Pancreas (tissue), 10 donors: ENCODE measurements around the gene TAF6L. TPM values are rescaled to one million over a fixed set of nuclear protein-coding genes. Genes with fewer than 3 reads are reported as not detected.

Experiments
- ATAC-seq, 4 donors: fragments of 200-7000 bp; cut with Tn5 transposase; one replicate each; pipeline versions ENCODE4 v1.8.0 to v1.9.1; 2020; ENCODE audit warnings: mild to moderate bottlenecking in 4 of 4, moderate library complexity in 4 of 4
- DNase-seq, 6 donors: peaks; one replicate each; pipeline ENCODE4 v3.0.0-alpha.2; 2020
- FAIRE-seq: peaks from 2 replicates; lab custom pipeline; 2012; peaks lifted over from hg19 to GRCh38; lab: Jason Lieb, UNC
- H3K27ac ChIP-seq, 4 donors: fragments of 200-600 bp; sonication (generic); 1 replicate in 3 of 4; 2 replicates in 1 of 4; pipeline versions ENCODE4 v1.5.0 to v1.8.0; 2020
- H3K27me3 ChIP-seq, 4 donors: fragments of 200-600 bp; one replicate each; pipeline ENCODE4 v1.8.0; 2021
- H3K36me3 ChIP-seq, 3 donors: fragments of 200-600 bp; sonication (generic) in 1 of 3; one replicate each; pipeline versions ENCODE4 v1.5.0 to v1.8.0; 2020 to 2021
- H3K4me1 ChIP-seq, 3 donors: fragments of 200-600 bp; one replicate each; pipeline ENCODE4 v1.8.0; 2021
- H3K4me3 ChIP-seq, 4 donors: fragments of 200-600 bp; sonication (generic) in 2 of 4; one replicate each; pipeline versions ENCODE4 v1.5.0 to v1.8.0; 2020 to 2021
- H3K9me3 ChIP-seq, 4 donors: fragments of 200-600 bp; one replicate each; pipeline ENCODE4 v1.8.0; 2021
- CTCF ChIP-seq, 4 donors: fragments of 200-600 bp; sonication (generic) in 3 of 4; IDR thresholded peaks; one replicate each; pipeline versions ENCODE4 v1.5.0 to v1.8.0; 2021; ENCODE audit warnings: antibody characterized with exemption in 4 of 4
- WGBS, 2 donors: extraction: QIAGEN DNeasy Blood & Tissue Kit; methylation state at CpG; one replicate each; pipeline ENCODE4 v1.1.7; 2013; 5-methylcytosine and 5-hydroxymethylcytosine counted together
- intact Hi-C, 3 donors: fragments of 100-400 bp; cut with DNase I; formaldehyde crosslinking; loops; one replicate each; pipeline versions ENCODE4 v1.11.1 to v1.14.2; 2022
- polyA plus RNA-seq, 2 donors: library from polyadenylated mRNA; stranded (reverse); fragments of 200-250 nt; gene quantifications; one replicate each; pipeline ENCODE4 v1.2.3, GENCODE V29; 2013
- total RNA-seq, 6 donors: library from RNA; stranded (reverse); fragmentation: NEBNext Ultra II Directional in 4 of 6; extraction: Animal tissue kit (Norgen Biotek cat#: 25700) in 4 of 6; gene quantifications; one replicate each; pipeline versions ENCODE4 v1.2.1 to v1.2.4, GENCODE V29; 2021 to 2023
- donor health status: healthy with polysubstance abuse.
- donor health status: DM: no; HTN: no; CAD: no; lungs with moderate emphysema.
- donor health status: DM: no; HTN: no; CAD: no.
- donor health status: control.
- donor health status: control.
- donor health status: Bipolar disorder and iron deficiency.
- donor health status: DM: yes; HTN: yes; CAD: no.
- donor health status: DM: no; HTN: no; CAD: no.
- donor health status: DM: no; HTN: no; CAD: no.
- donor health status: DM: yes; HTN: yes; CAD: no.

The TAF6L gene
- total and polyA plus RNA-seq, 8 donors: 9.3 to 53.5 (median 14.5) TPM

- TF ChIP-seq CTCF (IDR thresholded peaks at IDR 0.05): peak in 1 of 4 donors; percentile 8
- H3K4me3 ChIP-seq: peak within 1 kb of the TSS; percentile 77 to 86 (median 84)
- 0% methylated on average over 46 to 88 of the region's 88 CpGs for WGBS, 2 donors
- peak within 1 kb of the TSS; percentile 94 to 96 (median 95) for H3K27ac ChIP-seq
- peak; percentile 95 to 99 (median 97) for DNase-seq
- peaks cover 0 to 3% (median 0%) of the 10 kb centered on the region in 3 donors for H3K36me3 ChIP-seq
- peaks cover 5 to 25% (median 23%) of the 10 kb centered on the region in 3 donors for H3K4me1 ChIP-seq
- H3K27me3 ChIP-seq: no peaks in the 10 kb centered on the region
- no peaks in the 10 kb centered on the region for H3K9me3 ChIP-seq
- ATAC-seq: peak; percentile 83 to 92 (median 86)
- FAIRE-seq: no peak
- intact Hi-C loops: loop anchor here in 2 of 3 donors (5.0 to 10.0 kb wide), 2 partner anchors 75 to 78 kb away; no protein-coding TSS in a partner anchor
Measured at GRCh38 chr11:62787005-62787759, 16.0 kb downstream of the TAF6L start, which contains the start of gene TMEM179B. Gene TMEM179B, plus strand, starts transcription at chr11:62787402. Its CDS starts 30 bp downstream, at chr11:62787432.

GRCh38 chr11:62788991-62789390 is 17.8 kb downstream of the TAF6L start:
- Histone ChIP-seq H3K27me3 (no peaks in the 10 kb centered on the region), H3K4me3 (peak overlapping the region in 1 of 4 donors; percentile 86), H3K36me3 (peaks cover 0 to 4% (median 3%) of the 10 kb centered on the region in 3 donors), H3K27ac (no peak overlapping the region), H3K4me1 (peaks cover 10 to 29% (median 26%) of the 10 kb centered on the region in 3 donors), H3K9me3 (no peaks in the 10 kb centered on the region)
- FAIRE-seq (no peak), DNase-seq (no peak), ATAC-seq (no peak)
- TF ChIP-seq CTCF (IDR thresholded peaks at IDR 0.05): no peak
- intact Hi-C loops: loop anchor here in 2 of 3 donors (5.0 to 10.0 kb wide), 2 partner anchors 73 to 76 kb away; no protein-coding TSS in a partner anchor
- 51 to 66% methylated on average over 5 of the region's 5 CpGs for WGBS, 2 donors

- intact Hi-C loops: loop anchor here in 2 of 3 donors (5.0 to 10.0 kb wide), 2 partner anchors 73 to 75 kb away; no protein-coding TSS in a partner anchor
- H3K9me3 ChIP-seq: no peaks in the 10 kb centered on the region
- H3K36me3 ChIP-seq: peaks cover 0 to 9% (median 8%) of the 10 kb centered on the region in 3 donors
- H3K27me3 ChIP-seq: no peaks in the 10 kb centered on the region
- no peak overlapping the region for H3K4me3 ChIP-seq
- FAIRE-seq: no peak
- peaks cover 10 to 29% (median 26%) of the 10 kb centered on the region in 3 donors for H3K4me1 ChIP-seq
- no peak for DNase-seq
- TF ChIP-seq CTCF (IDR thresholded peaks at IDR 0.05): no peak
- H3K27ac ChIP-seq: no peak overlapping the region
- no peak for ATAC-seq
- 50 to 71% methylated on average over 3 of the region's 3 CpGs for WGBS, 2 donors
Measured at GRCh38 chr11:62789576-62789975, 18.4 kb downstream of the TAF6L start.

GRCh38 chr11:62791501-62792201 is 20.5 kb downstream of the TAF6L start, which contains the start of gene TMEM223:
Gene TMEM223, minus strand, starts transcription at chr11:62792006. Its CDS starts 12 bp downstream, at chr11:62791994.
- no peaks in the 10 kb centered on the region for H3K27me3 ChIP-seq
- peak within 1 kb of the TSS; percentile 85 to 98 (median 93) for H3K4me3 ChIP-seq
- intact Hi-C loops: no loop called here
- TF ChIP-seq CTCF (IDR thresholded peaks at IDR 0.05): peak in 1 of 4 donors; percentile 10
- 0 to 1% methylated on average over 53 to 58 of the region's 58 CpGs for WGBS, 2 donors
- H3K4me1 ChIP-seq: peaks cover 7 to 23% (median 19%) of the 10 kb centered on the region in 3 donors
- FAIRE-seq (no peak), DNase-seq (peak; percentile 82 to 94 (median 86)), ATAC-seq (peak; percentile 75 to 92 (median 84))
- H3K36me3 ChIP-seq: peaks cover 0 to 27% (median 24%) of the 10 kb centered on the region in 3 donors
- H3K27ac ChIP-seq: peak within 1 kb of the TSS; percentile 71 to 79 (median 73)
- H3K9me3 ChIP-seq: no peaks in the 10 kb centered on the region
